Prostate gland (tissue), 2 donors: ENCODE measurements around the gene RASAL2. TPM values are rescaled to one million over a fixed set of nuclear protein-coding genes. Genes with fewer than 3 reads are reported as not detected.

Experiments
- DNase-seq: peaks from one replicate; pipeline ENCODE4 v3.0.0-alpha.2; 2019; ENCODE audit warnings: low spot score
- H3K27ac ChIP-seq, 2 donors: fragments of 200-600 bp; sonication (generic); 2 replicates each; pipeline ENCODE4 v1.5.1; 2017 to 2019
- H3K27me3 ChIP-seq: fragments of 200-600 bp; sonication (generic); replicated peaks from 2 replicates; pipeline ENCODE4 v1.5.1; 2019; ENCODE audit not compliant: insufficient read depth
- H3K36me3 ChIP-seq, 2 donors: fragments of 200-600 bp; sonication (generic); 1 replicate in 1 of 2; 2 replicates in 1 of 2; pipeline versions ENCODE4 v1.5.1 to v1.8.1; 2017 to 2019
- H3K4me1 ChIP-seq: fragments of 200-600 bp; sonication (generic); replicated peaks from 2 replicates; pipeline ENCODE4 v1.5.1; 2019
- H3K4me3 ChIP-seq, 2 donors: fragments of 200-600 bp; sonication (generic); 2 replicates each; pipeline ENCODE4 v1.5.1; 2017 to 2019
- H3K9me3 ChIP-seq: fragments of 200-600 bp; sonication (generic); 2 replicates; pipeline ENCODE4 v1.5.1; 2017
- POLR2A ChIP-seq: fragments of 450-650 bp; IDR thresholded peaks from one replicate; pipeline ENCODE4 v1.6.1; 2016; ENCODE audit warnings: antibody characterized with exemption, mild to moderate bottlenecking
- POLR2AphosphoS5 ChIP-seq: sonication (generic); formaldehyde crosslinking; IDR thresholded peaks from one replicate; pipeline ENCODE4 v1.6.1; 2017; ENCODE audit warnings: antibody characterized with exemption
- WGBS: methylation state at CpG from one replicate; pipeline ENCODE4 v1.1.5; 2018; 5-methylcytosine and 5-hydroxymethylcytosine counted together
- intact Hi-C: fragments of 100-400 bp; cut with DNase I; formaldehyde crosslinking; loops from one replicate; pipeline ENCODE4 v1.14.2; 2022
- total RNA-seq, 2 donors: library from RNA; depleted of rRNA; stranded (reverse); fragments of >200 nt; gene quantifications; one replicate each; pipeline ENCODE4 v1.1.0, GENCODE V29; 2016
- TF ChIP-seq, protein P1 (sequence below), 4 experiments: fragments of 200-600 bp in 2 of 4; fragments of 450-650 bp in 2 of 4; sonication (generic) in 2 of 4; IDR thresholded peaks; 1 replicate in 3 of 4; 2 replicates in 1 of 4; pipeline ENCODE4 v1.5.1; 2016 to 2019; ENCODE audit warnings: antibody characterized with exemption in 4 of 4, mild to moderate bottlenecking in 2 of 4, moderate library complexity in 2 of 4

RASAL2 gene
- total RNA-seq, 2 donors from 2014 or later = 9.2 to 36.9 TPM

GRCh38 chr1:178335426-178335825, 241.5 kb downstream of the RASAL2 start:
- intact Hi-C loops = no loop called here
- no peak overlapping the region for H3K4me3 ChIP-seq
- no peak overlapping the region for H3K27ac ChIP-seq
- WGBS = 71% methylated on average over 3 of the region's 3 CpGs
- H3K27me3 ChIP-seq = no peaks in the 10 kb centered on the region
- TF ChIP-seq POLR2A = no peak
- TF ChIP-seq POLR2AphosphoS5 = no peak
- TF ChIP-seq, protein P1, sequence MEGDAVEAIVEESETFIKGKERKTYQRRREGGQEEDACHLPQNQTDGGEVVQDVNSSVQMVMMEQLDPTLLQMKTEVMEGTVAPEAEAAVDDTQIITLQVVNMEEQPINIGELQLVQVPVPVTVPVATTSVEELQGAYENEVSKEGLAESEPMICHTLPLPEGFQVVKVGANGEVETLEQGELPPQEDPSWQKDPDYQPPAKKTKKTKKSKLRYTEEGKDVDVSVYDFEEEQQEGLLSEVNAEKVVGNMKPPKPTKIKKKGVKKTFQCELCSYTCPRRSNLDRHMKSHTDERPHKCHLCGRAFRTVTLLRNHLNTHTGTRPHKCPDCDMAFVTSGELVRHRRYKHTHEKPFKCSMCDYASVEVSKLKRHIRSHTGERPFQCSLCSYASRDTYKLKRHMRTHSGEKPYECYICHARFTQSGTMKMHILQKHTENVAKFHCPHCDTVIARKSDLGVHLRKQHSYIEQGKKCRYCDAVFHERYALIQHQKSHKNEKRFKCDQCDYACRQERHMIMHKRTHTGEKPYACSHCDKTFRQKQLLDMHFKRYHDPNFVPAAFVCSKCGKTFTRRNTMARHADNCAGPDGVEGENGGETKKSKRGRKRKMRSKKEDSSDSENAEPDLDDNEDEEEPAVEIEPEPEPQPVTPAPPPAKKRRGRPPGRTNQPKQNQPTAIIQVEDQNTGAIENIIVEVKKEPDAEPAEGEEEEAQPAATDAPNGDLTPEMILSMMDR (IDR thresholded peaks at IDR 0.05) = no peak
- H3K9me3 ChIP-seq = no peaks in the 10 kb centered on the region
- DNase-seq = no peak
- no peaks in the 10 kb centered on the region for H3K4me1 ChIP-seq
- no peaks in the 10 kb centered on the region for H3K36me3 ChIP-seq

GRCh38 chr1:178337091-178337706, 243.3 kb downstream of the RASAL2 start:
- intact Hi-C loops = no loop called here
- no peak overlapping the region for H3K27ac ChIP-seq
- H3K27me3 ChIP-seq = no peaks in the 10 kb centered on the region
- no peaks in the 10 kb centered on the region for H3K36me3 ChIP-seq
- H3K9me3 ChIP-seq = no peaks in the 10 kb centered on the region
- no peak overlapping the region for H3K4me3 ChIP-seq
- no peaks in the 10 kb centered on the region for H3K4me1 ChIP-seq
- no peak for DNase-seq
- no peak for TF ChIP-seq POLR2AphosphoS5
- TF ChIP-seq, protein P1 (IDR thresholded peaks at IDR 0.05) = no peak
- TF ChIP-seq POLR2A = no peak

DNA sequence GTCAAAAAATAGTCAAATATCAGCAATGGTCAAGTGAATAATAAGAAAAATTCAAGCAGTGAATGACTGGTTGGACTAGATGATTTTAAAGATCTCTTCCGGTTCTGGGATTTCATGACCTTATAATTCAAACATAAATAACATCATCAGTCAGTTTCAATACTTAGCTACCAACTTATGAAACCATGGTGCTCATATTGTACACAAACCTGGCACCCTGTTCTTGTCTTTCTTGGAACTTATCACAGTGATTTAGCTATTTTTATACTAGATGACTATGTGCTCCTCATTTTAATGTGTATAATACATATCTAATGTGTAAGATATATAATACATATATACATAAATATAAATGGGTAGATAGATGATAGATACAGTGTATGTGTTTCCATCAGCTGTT, 245.9 kb downstream of the RASAL2 start:
- Histone ChIP-seq H3K4me1 (no peaks in the 10 kb centered on the region), H3K4me3 (no peak overlapping the region), H3K36me3 (no peaks in the 10 kb centered on the region), H3K9me3 (no peaks in the 10 kb centered on the region), H3K27ac (no peak overlapping the region), H3K27me3 (no peaks in the 10 kb centered on the region)
- TF ChIP-seq, protein P1 (IDR thresholded peaks at IDR 0.05) = no peak
- TF ChIP-seq POLR2A (no peak), POLR2AphosphoS5 (no peak)
- DNase-seq = no peak
- 36% methylated on average over 1 of the region's 1 CpG for WGBS
- intact Hi-C loops = no loop called here

GRCh38 chr1:178341261-178341956, 247.5 kb downstream of the RASAL2 start:
- intact Hi-C loops = no loop called here
- no peaks in the 10 kb centered on the region for H3K27me3 ChIP-seq
- no peaks in the 10 kb centered on the region for H3K4me1 ChIP-seq
- H3K36me3 ChIP-seq = no peaks in the 10 kb centered on the region
- H3K4me3 ChIP-seq = peak overlapping the region; percentile 2 to 6
- H3K27ac ChIP-seq = peak overlapping the region in 1 of 2 donors; percentile 45
- no peaks in the 10 kb centered on the region for H3K9me3 ChIP-seq
- TF ChIP-seq POLR2AphosphoS5 (peak; percentile 55), POLR2A (peak; percentile 49)
- TF ChIP-seq, protein P1 (IDR thresholded peaks at IDR 0.05) = no peak
- DNase-seq = peak; percentile 82
- 16% methylated on average over 10 of the region's 10 CpGs for WGBS

GRCh38 chr1:178342745-178343144, 248.8 kb downstream of the RASAL2 start:
- Histone ChIP-seq H3K27ac (no peak overlapping the region), H3K9me3 (no peaks in the 10 kb centered on the region), H3K4me1 (no peaks in the 10 kb centered on the region), H3K4me3 (no peak overlapping the region), H3K27me3 (no peaks in the 10 kb centered on the region), H3K36me3 (no peaks in the 10 kb centered on the region)
- intact Hi-C loops = no loop called here
- WGBS = 48% methylated on average over 2 of the region's 2 CpGs
- no peak for DNase-seq
- TF ChIP-seq, protein P1 (IDR thresholded peaks at IDR 0.05) = no peak
- TF ChIP-seq POLR2AphosphoS5 = no peak
- TF ChIP-seq POLR2A = no peak
